GM12873 (cell line): Measurements from ENCODE around the gene MAP4K4.

Experiments used
- CTCF ChIP-seq: IDR thresholded peaks from 2 replicates; pipeline ENCODE4 v1.5.1; 2012; ENCODE audit warnings: low read depth, mild to moderate bottlenecking, moderate library complexity, low read length, control low read depth; ENCODE audit not compliant: insufficient read depth; ENCODE audit errors: missing control alignments

Gene MAP4K4

DNA sequence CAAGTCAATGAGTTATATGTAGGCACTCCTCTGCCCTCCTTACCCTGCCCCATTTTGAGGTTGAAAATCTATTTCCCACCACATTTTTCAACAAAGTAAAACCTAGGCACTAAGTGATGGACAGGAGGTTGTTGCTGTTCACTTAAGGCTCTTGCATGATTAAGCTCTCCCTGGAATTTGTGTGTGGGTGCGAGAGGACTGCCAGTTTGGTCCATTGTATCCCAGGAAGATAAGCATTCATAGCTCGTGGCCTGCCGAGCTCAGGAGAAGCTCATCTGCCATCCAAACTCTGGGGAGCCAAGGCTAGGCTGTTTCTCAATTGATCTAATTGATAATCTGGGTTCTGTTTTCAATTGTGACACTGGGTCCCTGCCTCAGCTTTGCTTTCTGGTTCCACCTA is 4.7 kb upstream of the MAP4K4 start:
- no peak for TF ChIP-seq CTCF

- TF ChIP-seq CTCF: no peak
Measured at GRCh38 chr2:101693991-101694588, 3.4 kb upstream of the MAP4K4 start.

DNA sequence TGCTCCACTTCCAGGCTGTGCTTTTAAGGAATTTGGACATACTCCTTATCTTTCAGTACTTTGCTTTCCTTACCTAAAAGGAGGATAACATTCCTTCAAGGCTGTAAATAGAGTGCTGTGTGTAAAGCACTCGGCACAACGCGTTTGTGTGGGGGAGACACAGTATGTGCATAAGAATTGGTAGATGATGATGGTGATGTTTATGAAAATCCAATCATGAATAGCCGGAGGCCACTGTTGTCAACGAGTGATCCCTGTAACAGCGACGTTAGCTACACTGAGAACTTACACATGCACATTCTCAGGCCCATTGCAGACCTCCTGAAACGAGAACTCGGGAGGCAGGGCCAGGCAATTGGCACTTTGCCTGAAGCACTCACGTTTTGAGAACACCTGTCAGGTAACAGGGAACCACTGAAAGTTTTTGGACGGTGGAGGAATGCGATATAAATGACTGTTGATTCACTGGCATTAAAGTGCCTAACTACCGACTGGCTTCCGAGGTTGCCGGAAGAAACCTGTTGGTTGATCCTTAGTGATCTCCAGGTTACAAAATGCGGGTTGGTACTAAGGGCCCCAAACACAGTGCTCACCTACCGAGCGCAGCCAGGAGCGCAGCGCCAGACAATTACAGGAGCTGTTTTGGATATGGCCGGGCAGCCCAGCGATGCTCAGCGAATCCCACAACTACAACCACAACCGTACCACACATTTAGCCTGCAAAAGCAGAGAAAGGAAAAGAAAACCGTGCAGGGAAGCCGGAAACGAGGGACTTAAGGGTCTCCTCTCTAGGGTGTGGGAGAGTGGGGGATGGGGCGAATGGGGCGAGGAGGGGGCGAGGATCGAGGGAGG is 1.0 kb upstream of the MAP4K4 start:
- TF ChIP-seq CTCF: no peak

GRCh38 chr2:101698014-101698843 is 722 bp downstream of the MAP4K4 start:
- no peak for TF ChIP-seq CTCF

GRCh38 chr2:101698844-101699754 is 1.6 kb downstream of the MAP4K4 start:
- no peak for TF ChIP-seq CTCF

- TF ChIP-seq CTCF: no peak
Measured at GRCh38 chr2:101699755-101700461, 2.4 kb downstream of the MAP4K4 start.
